GM23338 (cell line): ENCODE data around the gene SPEM2. TPM values are rescaled to one million over a fixed set of nuclear protein-coding genes. Genes with fewer than 3 reads are reported as not detected.
A peak's percentile ranks its signal among the peaks of the same experiment; 100 is the strongest.

ENCODE experiments used
- ATAC-seq: fragments of 200-7000 bp; cut with Tn5 transposase; 3 replicates; pipeline ENCODE4 v1.9.1; 2020
- DNase-seq: peaks from one replicate; pipeline ENCODE4 v3.0.0-alpha.2; 2015; ENCODE audit warnings: low spot score
- H2AFZ ChIP-seq: fragments of 200-600 bp; sonication (generic); 2 replicates; pipeline ENCODE4 v1.8.0; 2016; ENCODE audit warnings: antibody characterized with exemption, mild to moderate bottlenecking, moderate library complexity
- H3F3A ChIP-seq: fragments of 200-600 bp; sonication (generic); replicated peaks from 2 replicates; pipeline ENCODE4 v1.8.0; 2017; ENCODE audit warnings: antibody characterized with exemption, mixed run types, low read depth
- H3K27ac ChIP-seq: fragments of 200-600 bp; sonication (generic); 2 replicates; pipeline ENCODE4 v1.6.1; 2016; ENCODE audit warnings: low read depth
- H3K27me3 ChIP-seq: fragments of 200-600 bp; sonication (generic); 2 replicates; pipeline ENCODE4 v1.8.0; 2016; ENCODE audit warnings: mild to moderate bottlenecking, mixed run types, moderate library complexity; ENCODE audit not compliant: insufficient read depth
- H3K36me3 ChIP-seq: fragments of 200-600 bp; sonication (generic); 2 replicates; pipeline ENCODE4 v1.8.0; 2016; ENCODE audit warnings: mild to moderate bottlenecking; ENCODE audit not compliant: insufficient read depth
- H3K4me1 ChIP-seq: fragments of 200-600 bp; sonication (generic); 2 replicates; pipeline ENCODE4 v1.8.0; 2016; ENCODE audit warnings: mild to moderate bottlenecking, moderate library complexity; ENCODE audit not compliant: insufficient read depth
- H3K4me2 ChIP-seq: fragments of 200-600 bp; sonication (generic); 2 replicates; pipeline ENCODE4 v1.7.1; 2017; ENCODE audit warnings: mixed run types
- H3K4me3 ChIP-seq: fragments of 200-600 bp; sonication (generic); 2 replicates; pipeline ENCODE4 v1.6.1; 2016; ENCODE audit warnings: mixed run types
- H3K79me2 ChIP-seq: fragments of 200-600 bp; sonication (generic); replicated peaks from 2 replicates; pipeline ENCODE4 v1.8.0; 2017; ENCODE audit warnings: mild to moderate bottlenecking; ENCODE audit not compliant: insufficient read depth
- H3K9me2 ChIP-seq: fragments of 200-600 bp; sonication (generic); 2 replicates; pipeline ENCODE4 v1.8.0; 2017; ENCODE audit not compliant: insufficient read depth
- H4K20me1 ChIP-seq: fragments of 200-600 bp; sonication (generic); replicated peaks from 2 replicates; pipeline ENCODE4 v1.8.0; 2017; ENCODE audit warnings: mild to moderate bottlenecking; ENCODE audit not compliant: insufficient read depth
- H3K27ac Mint-ChIP-seq: 2 replicates; pipeline ENCODE4 v1.8.0; 2020; ENCODE audit warnings: inconsistent platforms, mild to moderate bottlenecking, moderate library complexity, mixed read lengths
- H3K27me3 Mint-ChIP-seq: 3 replicates; pipeline ENCODE4 v1.8.0; 2022; ENCODE audit warnings: low read depth, mild to moderate bottlenecking, moderate library complexity, mixed read lengths, inconsistent platforms; ENCODE audit not compliant: insufficient read depth, poor library complexity
- H3K36me3 Mint-ChIP-seq: 3 replicates; pipeline ENCODE4 v1.8.0; 2021; ENCODE audit warnings: low read depth, mild to moderate bottlenecking, inconsistent platforms, moderate library complexity, mixed read lengths
- H3K4me1 Mint-ChIP-seq: 3 replicates; pipeline ENCODE4 v1.8.0; 2020; ENCODE audit warnings: mild to moderate bottlenecking, inconsistent platforms, mixed read lengths
- H3K4me3 Mint-ChIP-seq: 3 replicates; pipeline ENCODE4 v1.8.0; 2021; ENCODE audit warnings: moderate library complexity, mild to moderate bottlenecking, inconsistent platforms, mixed read lengths
- H3K9me3 Mint-ChIP-seq: 3 replicates; pipeline ENCODE4 v1.8.0; 2020; ENCODE audit warnings: moderate library complexity, mild to moderate bottlenecking, inconsistent platforms, mixed read lengths
- CREB1 ChIP-seq: fragments of 250-450 bp; sonication (Bioruptor Pico); IDR thresholded peaks from 2 replicates; pipeline ENCODE4 v1.5.0; 2020; ENCODE audit warnings: low read depth, mild to moderate bottlenecking, moderate library complexity
- EZH2 ChIP-seq: fragments of 200-600 bp; sonication (generic); IDR thresholded peaks from one replicate; pipeline ENCODE4 v1.8.0; 2017; ENCODE audit warnings: antibody characterized with exemption, mild to moderate bottlenecking, low read depth; ENCODE audit not compliant: unreplicated experiment
- EZH2phosphoT487 ChIP-seq: fragments of 200-600 bp; sonication (generic); IDR thresholded peaks from one replicate; pipeline ENCODE4 v1.8.1; 2018; ENCODE audit warnings: antibody characterized with exemption; ENCODE audit not compliant: unreplicated experiment
- JUNB ChIP-seq: IDR thresholded peaks from one replicate; pipeline ENCODE4 v1.6.1; 2016; ENCODE audit warnings: antibody characterized with exemption; ENCODE audit not compliant: unreplicated experiment
- NANOG ChIP-seq: IDR thresholded peaks from 2 replicates; pipeline ENCODE4 v1.6.1; 2016; ENCODE audit warnings: antibody characterized with exemption, borderline replicate concordance
- POLR2AphosphoS5 ChIP-seq: IDR thresholded peaks from 2 replicates; pipeline ENCODE4 v1.6.1; 2016; ENCODE audit warnings: antibody characterized with exemption, low read depth
- STAT1 ChIP-seq: IDR thresholded peaks from one replicate; pipeline ENCODE4 v1.6.1; 2016; ENCODE audit warnings: antibody characterized with exemption; ENCODE audit not compliant: unreplicated experiment
- ZNF114 ChIP-seq: fragments of 250-450 bp; sonication (Bioruptor Pico); IDR thresholded peaks from 2 replicates; pipeline ENCODE4 v1.5.0; 2020; ENCODE audit warnings: mild to moderate bottlenecking, moderate library complexity
- ZNF331 ChIP-seq: fragments of 250-450 bp; sonication (Bioruptor Pico); IDR thresholded peaks from 2 replicates; pipeline ENCODE4 v1.5.0; 2020; ENCODE audit warnings: low read depth, mild to moderate bottlenecking, moderate library complexity
- polyA plus RNA-seq: library from polyadenylated mRNA; unstranded; fragments of >200 nt; fragmentation: Nextera tagmentation; extraction: Ambion mirVana; gene quantifications from 2 replicates; pipeline ENCODE4 v1.2.1, GENCODE V29; 2016
- total RNA-seq: library from RNA; depleted of rRNA; stranded (reverse); fragments of >200 nt; shearing (Covaris generic); gene quantifications from 2 replicates; pipeline ENCODE4 v1.2.3, GENCODE V29; 2014
- TF ChIP-seq, protein P1 (sequence below), 2 experiments: fragments of 200-600 bp in 1 of 2; sonication (generic) in 1 of 2; conservative IDR thresholded peaks; 2 replicates each; pipeline versions ENCODE4 v1.5.1 to v1.6.1; 2016 to 2017; ENCODE audit warnings: antibody characterized with exemption in 2 of 2, low read depth in 2 of 2, mild to moderate bottlenecking in 2 of 2, moderate library complexity in 1 of 2
- TF ChIP-seq, protein P2 (sequence below): fragments of 250-450 bp; sonication (Bioruptor Pico); IDR thresholded peaks from 2 replicates; pipeline ENCODE4 v1.5.0; 2020; ENCODE audit warnings: mild to moderate bottlenecking, moderate library complexity

SPEM2 gene
- total and polyA plus RNA-seq, 2 experiments from 2014 or later, result not detected

DNA sequence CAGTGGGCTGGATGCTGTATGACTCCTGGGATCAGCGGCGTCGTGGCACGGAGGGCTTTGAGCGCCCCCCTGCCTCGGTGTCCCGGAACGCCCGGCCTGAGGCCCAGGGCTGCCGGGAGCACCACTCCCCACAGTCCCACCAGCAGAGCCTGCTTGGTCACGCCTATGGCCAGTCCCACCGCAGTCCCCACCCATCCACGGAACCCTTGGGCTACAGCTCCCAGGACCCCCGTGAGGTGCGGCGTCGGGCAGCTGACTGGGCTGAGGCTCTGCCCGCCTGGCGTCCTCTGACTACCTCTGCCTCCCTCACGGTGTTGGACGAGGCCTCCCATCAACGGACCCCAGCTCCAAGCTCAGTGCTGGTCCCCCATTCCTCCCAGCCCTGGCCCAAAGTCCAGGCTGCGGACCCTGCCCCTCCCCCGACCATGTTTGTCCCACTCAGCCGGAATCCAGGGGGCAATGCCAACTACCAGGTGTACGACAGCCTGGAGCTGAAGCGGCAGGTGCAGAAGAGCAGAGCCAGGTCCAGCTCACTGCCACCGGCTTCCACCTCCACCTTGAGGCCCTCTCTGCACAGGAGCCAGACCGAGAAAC is 1.6 kb downstream of the SPEM2 start:
- TF ChIP-seq, protein P1, sequence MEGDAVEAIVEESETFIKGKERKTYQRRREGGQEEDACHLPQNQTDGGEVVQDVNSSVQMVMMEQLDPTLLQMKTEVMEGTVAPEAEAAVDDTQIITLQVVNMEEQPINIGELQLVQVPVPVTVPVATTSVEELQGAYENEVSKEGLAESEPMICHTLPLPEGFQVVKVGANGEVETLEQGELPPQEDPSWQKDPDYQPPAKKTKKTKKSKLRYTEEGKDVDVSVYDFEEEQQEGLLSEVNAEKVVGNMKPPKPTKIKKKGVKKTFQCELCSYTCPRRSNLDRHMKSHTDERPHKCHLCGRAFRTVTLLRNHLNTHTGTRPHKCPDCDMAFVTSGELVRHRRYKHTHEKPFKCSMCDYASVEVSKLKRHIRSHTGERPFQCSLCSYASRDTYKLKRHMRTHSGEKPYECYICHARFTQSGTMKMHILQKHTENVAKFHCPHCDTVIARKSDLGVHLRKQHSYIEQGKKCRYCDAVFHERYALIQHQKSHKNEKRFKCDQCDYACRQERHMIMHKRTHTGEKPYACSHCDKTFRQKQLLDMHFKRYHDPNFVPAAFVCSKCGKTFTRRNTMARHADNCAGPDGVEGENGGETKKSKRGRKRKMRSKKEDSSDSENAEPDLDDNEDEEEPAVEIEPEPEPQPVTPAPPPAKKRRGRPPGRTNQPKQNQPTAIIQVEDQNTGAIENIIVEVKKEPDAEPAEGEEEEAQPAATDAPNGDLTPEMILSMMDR (conservative IDR thresholded peaks at IDR 0.05; ENCODE audit: low read depth in 2 of 2), result peak in 1 of 2 experiments; percentile 11; a peak in 1 of 4 replicates
- TF ChIP-seq CREB1, result no peak
- H3K79me2 ChIP-seq, result no peaks in the 10 kb centered on the region
- Mint-ChIP-seq H3K4me3 (no peak overlapping the region), H3K27ac (no peak overlapping the region), H3K27me3 (peaks cover 27% of the 10 kb centered on the region), H3K9me3 (no peaks in the 10 kb centered on the region; the same call in 2 of the 3 replicates), H3K36me3 (no peaks in the 10 kb centered on the region), H3K4me1 (no peaks in the 10 kb centered on the region; the same call in 2 of the 3 replicates)
- H2AFZ ChIP-seq, result no peak overlapping the region
- H3F3A ChIP-seq, result no peaks in the 10 kb centered on the region
- H3K4me3 ChIP-seq, result no peak overlapping the region
- no peaks in the 10 kb centered on the region for H3K27me3 ChIP-seq
- no peak overlapping the region for H3K4me2 ChIP-seq
- ATAC-seq (no peak; the same call in 2 of the 3 replicates), DNase-seq (no peak)
- H3K9me2 ChIP-seq, result 0 out of 2 replicates have a peak, but pooled peaks cover 10% of the 10 kb centered on the region
- no peaks in the 10 kb centered on the region for H4K20me1 ChIP-seq
- no peaks in the 10 kb centered on the region for H3K36me3 ChIP-seq
- no peaks in the 10 kb centered on the region for H3K4me1 ChIP-seq
- no peak overlapping the region for H3K27ac ChIP-seq

DNA sequence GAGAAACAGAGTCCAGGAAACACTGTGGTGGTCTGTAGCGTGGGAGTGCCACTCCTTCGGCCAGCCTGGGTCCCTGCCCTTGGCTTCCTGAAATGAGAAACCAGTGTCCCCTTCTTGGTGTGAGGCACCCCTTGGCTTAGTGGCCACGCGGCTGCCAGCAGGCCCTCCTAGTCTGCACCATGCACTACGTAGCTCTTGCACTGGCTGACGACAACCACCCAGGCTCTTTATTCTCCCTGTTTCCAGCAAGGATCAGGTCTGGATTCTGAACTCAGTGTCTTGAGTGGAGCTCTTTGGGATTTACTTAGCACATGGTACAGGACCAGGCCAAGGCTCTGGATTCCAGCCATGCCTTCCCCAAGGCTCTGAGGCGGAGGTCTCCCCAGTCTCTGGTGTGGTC is 2.1 kb downstream of the SPEM2 start:
- H3K9me2 ChIP-seq, result 0 out of 2 replicates have a peak, but pooled peaks cover 13% of the 10 kb centered on the region
- H3K27ac Mint-ChIP-seq, result no peak overlapping the region
- H3K36me3 ChIP-seq, result no peaks in the 10 kb centered on the region
- no peaks in the 10 kb centered on the region for H3K79me2 ChIP-seq
- no peak for DNase-seq
- H3K9me3 Mint-ChIP-seq, result no peaks in the 10 kb centered on the region; the same call in 2 of the 3 replicates
- H3K4me3 Mint-ChIP-seq, result no peak overlapping the region
- H3F3A ChIP-seq, result no peaks in the 10 kb centered on the region
- no peaks in the 10 kb centered on the region for H3K27me3 ChIP-seq
- H3K4me1 Mint-ChIP-seq, result no peaks in the 10 kb centered on the region; the same call in 2 of the 3 replicates
- no peak overlapping the region for H3K4me2 ChIP-seq
- H3K27ac ChIP-seq, result no peak overlapping the region
- no peak; the same call in 2 of the 3 replicates for ATAC-seq
- H3K27me3 Mint-ChIP-seq, result peaks cover 27% of the 10 kb centered on the region
- H3K4me3 ChIP-seq, result no peak overlapping the region
- no peak overlapping the region for H2AFZ ChIP-seq
- no peaks in the 10 kb centered on the region for H3K36me3 Mint-ChIP-seq
- no peaks in the 10 kb centered on the region for H4K20me1 ChIP-seq
- H3K4me1 ChIP-seq, result no peaks in the 10 kb centered on the region
- TF ChIP-seq EZH2phosphoT487 (no peak), POLR2AphosphoS5 (no peak), JUNB (no peak), CREB1 (no peak), ZNF114 (CRISPR knock-in tag) (no peak), NANOG (no peak), EZH2 (no peak), ZNF331 (CRISPR knock-in tag) (no peak), STAT1 (no peak)
- TF ChIP-seq, protein P2, sequence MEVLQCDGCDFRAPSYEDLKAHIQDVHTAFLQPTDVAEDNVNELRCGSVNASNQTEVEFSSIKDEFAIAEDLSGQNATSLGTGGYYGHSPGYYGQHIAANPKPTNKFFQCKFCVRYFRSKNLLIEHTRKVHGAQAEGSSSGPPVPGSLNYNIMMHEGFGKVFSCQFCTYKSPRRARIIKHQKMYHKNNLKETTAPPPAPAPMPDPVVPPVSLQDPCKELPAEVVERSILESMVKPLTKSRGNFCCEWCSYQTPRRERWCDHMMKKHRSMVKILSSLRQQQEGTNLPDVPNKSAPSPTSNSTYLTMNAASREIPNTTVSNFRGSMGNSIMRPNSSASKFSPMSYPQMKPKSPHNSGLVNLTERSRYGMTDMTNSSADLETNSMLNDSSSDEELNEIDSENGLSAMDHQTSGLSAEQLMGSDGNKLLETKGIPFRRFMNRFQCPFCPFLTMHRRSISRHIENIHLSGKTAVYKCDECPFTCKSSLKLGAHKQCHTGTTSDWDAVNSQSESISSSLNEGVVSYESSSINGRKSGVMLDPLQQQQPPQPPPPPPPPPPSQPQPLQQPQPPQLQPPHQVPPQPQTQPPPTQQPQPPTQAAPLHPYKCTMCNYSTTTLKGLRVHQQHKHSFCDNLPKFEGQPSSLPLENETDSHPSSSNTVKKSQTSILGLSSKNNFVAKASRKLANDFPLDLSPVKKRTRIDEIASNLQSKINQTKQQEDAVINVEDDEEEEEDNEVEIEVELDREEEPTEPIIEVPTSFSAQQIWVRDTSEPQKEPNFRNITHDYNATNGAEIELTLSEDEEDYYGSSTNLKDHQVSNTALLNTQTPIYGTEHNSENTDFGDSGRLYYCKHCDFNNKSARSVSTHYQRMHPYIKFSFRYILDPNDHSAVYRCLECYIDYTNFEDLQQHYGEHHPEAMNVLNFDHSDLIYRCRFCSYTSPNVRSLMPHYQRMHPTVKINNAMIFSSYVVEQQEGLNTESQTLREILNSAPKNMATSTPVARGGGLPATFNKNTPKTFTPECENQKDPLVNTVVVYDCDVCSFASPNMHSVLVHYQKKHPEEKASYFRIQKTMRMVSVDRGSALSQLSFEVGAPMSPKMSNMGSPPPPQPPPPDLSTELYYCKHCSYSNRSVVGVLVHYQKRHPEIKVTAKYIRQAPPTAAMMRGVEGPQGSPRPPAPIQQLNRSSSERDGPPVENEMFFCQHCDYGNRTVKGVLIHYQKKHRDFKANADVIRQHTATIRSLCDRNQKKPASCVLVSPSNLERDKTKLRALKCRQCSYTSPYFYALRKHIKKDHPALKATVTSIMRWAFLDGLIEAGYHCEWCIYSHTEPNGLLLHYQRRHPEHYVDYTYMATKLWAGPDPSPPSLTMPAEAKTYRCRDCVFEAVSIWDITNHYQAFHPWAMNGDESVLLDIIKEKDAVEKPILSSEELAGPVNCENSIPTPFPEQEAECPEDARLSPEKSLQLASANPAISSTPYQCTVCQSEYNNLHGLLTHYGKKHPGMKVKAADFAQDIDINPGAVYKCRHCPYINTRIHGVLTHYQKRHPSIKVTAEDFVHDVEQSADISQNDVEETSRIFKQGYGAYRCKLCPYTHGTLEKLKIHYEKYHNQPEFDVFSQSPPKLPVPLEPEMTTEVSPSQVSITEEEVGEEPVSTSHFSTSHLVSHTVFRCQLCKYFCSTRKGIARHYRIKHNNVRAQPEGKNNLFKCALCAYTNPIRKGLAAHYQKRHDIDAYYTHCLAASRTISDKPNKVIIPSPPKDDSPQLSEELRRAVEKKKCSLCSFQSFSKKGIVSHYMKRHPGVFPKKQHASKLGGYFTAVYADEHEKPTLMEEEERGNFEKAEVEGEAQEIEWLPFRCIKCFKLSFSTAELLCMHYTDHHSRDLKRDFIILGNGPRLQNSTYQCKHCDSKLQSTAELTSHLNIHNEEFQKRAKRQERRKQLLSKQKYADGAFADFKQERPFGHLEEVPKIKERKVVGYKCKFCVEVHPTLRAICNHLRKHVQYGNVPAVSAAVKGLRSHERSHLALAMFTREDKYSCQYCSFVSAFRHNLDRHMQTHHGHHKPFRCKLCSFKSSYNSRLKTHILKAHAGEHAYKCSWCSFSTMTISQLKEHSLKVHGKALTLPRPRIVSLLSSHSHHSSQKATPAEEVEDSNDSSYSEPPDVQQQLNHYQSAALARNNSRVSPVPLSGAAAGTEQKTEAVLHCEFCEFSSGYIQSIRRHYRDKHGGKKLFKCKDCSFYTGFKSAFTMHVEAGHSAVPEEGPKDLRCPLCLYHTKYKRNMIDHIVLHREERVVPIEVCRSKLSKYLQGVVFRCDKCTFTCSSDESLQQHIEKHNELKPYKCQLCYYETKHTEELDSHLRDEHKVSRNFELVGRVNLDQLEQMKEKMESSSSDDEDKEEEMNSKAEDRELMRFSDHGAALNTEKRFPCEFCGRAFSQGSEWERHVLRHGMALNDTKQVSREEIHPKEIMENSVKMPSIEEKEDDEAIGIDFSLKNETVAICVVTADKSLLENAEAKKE (CRISPR knock-in tag), result no peak
- TF ChIP-seq, protein P1 (conservative IDR thresholded peaks at IDR 0.05; ENCODE audit: low read depth in 2 of 2), result no peak
